ENCODE measurements around the gene TMEM151B.

TMEM151B gene

GRCh38 chr6:44253307-44254101, 16.7 kb upstream of the TMEM151B start:
- no peaks in the 10 kb centered on the region for H3K27me3 Mint-ChIP-seq
- H3K4me1 Mint-ChIP-seq = peaks cover 84% of the 10 kb centered on the region
- DNase-seq (peak; percentile 74), ATAC-seq (no peak)
- peak overlapping the region; percentile 83 for H3K27ac Mint-ChIP-seq
- H3K9me3 Mint-ChIP-seq = no peaks in the 10 kb centered on the region
- peaks cover 73% of the 10 kb centered on the region for H3K36me3 Mint-ChIP-seq (ENCODE audit: low read depth)
- peak overlapping the region; percentile 100 for H3K4me3 Mint-ChIP-seq

- H3K4me3 Mint-ChIP-seq = peak overlapping the region; percentile 87
- H3K36me3 Mint-ChIP-seq (ENCODE audit: low read depth) = peaks cover 69% of the 10 kb centered on the region
- no peaks in the 10 kb centered on the region for H3K27me3 Mint-ChIP-seq
- H3K9me3 Mint-ChIP-seq = no peaks in the 10 kb centered on the region
- H3K27ac Mint-ChIP-seq = peak overlapping the region; percentile 89
- H3K4me1 Mint-ChIP-seq = peaks cover 81% of the 10 kb centered on the region
- peak; percentile 45 for DNase-seq
- peak; percentile 7 for ATAC-seq
Observed at GRCh38 chr6:44254191-44255104, 15.8 kb upstream of the TMEM151B start.

- Mint-ChIP-seq H3K9me3 (no peaks in the 10 kb centered on the region), H3K4me1 (peaks cover 75% of the 10 kb centered on the region), H3K4me3 (peak overlapping the region; percentile 87), H3K27me3 (no peaks in the 10 kb centered on the region), H3K36me3 (ENCODE audit: low read depth) (peaks cover 67% of the 10 kb centered on the region), H3K27ac (peak overlapping the region; percentile 89)
- ATAC-seq (peak; percentile 7), DNase-seq (peak; percentile 55)
Observed at GRCh38 chr6:44255105-44255808, 15.0 kb upstream of the TMEM151B start.

GRCh38 chr6:44255871-44256774, 14.1 kb upstream of the TMEM151B start:
- ATAC-seq (peak; percentile 16), DNase-seq (no peak)
- no peaks in the 10 kb centered on the region for H3K27me3 Mint-ChIP-seq
- H3K4me3 Mint-ChIP-seq = peak overlapping the region; percentile 87
- H3K36me3 Mint-ChIP-seq (ENCODE audit: low read depth) = peaks cover 63% of the 10 kb centered on the region
- H3K27ac Mint-ChIP-seq = peak overlapping the region; percentile 89
- peaks cover 73% of the 10 kb centered on the region for H3K4me1 Mint-ChIP-seq
- H3K9me3 Mint-ChIP-seq = no peaks in the 10 kb centered on the region

- ATAC-seq (peak; percentile 2), DNase-seq (no peak)
- peaks cover 71% of the 10 kb centered on the region for H3K4me1 Mint-ChIP-seq
- peak overlapping the region; percentile 89 for H3K27ac Mint-ChIP-seq
- no peaks in the 10 kb centered on the region for H3K9me3 Mint-ChIP-seq
- no peaks in the 10 kb centered on the region for H3K27me3 Mint-ChIP-seq
- H3K4me3 Mint-ChIP-seq = peak overlapping the region; percentile 87
- H3K36me3 Mint-ChIP-seq (ENCODE audit: low read depth) = peaks cover 59% of the 10 kb centered on the region
Observed at GRCh38 chr6:44256775-44257024, 13.6 kb upstream of the TMEM151B start.

GRCh38 chr6:44257025-44257752, 13.1 kb upstream of the TMEM151B start, which contains the start of gene SLC35B2:
Gene SLC35B2 (minus strand): TSS chr6:44257528. CDS start chr6:44257410, 118 bp downstream.
- peaks cover 71% of the 10 kb centered on the region for H3K4me1 Mint-ChIP-seq
- no peaks in the 10 kb centered on the region for H3K9me3 Mint-ChIP-seq
- peak within 1 kb of the TSS; percentile 94 for H3K27ac Mint-ChIP-seq
- ATAC-seq = peak; percentile 50
- H3K36me3 Mint-ChIP-seq (ENCODE audit: low read depth) = peaks cover 54% of the 10 kb centered on the region
- no peaks in the 10 kb centered on the region for H3K27me3 Mint-ChIP-seq
- peak within 1 kb of the TSS; percentile 87 for H3K4me3 Mint-ChIP-seq
- peak; percentile 76 for DNase-seq

GRCh38 chr6:44257753-44258324, 12.4 kb upstream of the TMEM151B start:
- ATAC-seq = peak; percentile 0
- DNase-seq = peak; percentile 42
- Mint-ChIP-seq H3K27ac (peak overlapping the region; percentile 94), H3K4me1 (peaks cover 74% of the 10 kb centered on the region), H3K9me3 (no peaks in the 10 kb centered on the region), H3K4me3 (peak overlapping the region; percentile 81), H3K27me3 (no peaks in the 10 kb centered on the region), H3K36me3 (ENCODE audit: low read depth) (peaks cover 51% of the 10 kb centered on the region)

- Mint-ChIP-seq H3K9me3 (no peaks in the 10 kb centered on the region), H3K4me1 (peaks cover 74% of the 10 kb centered on the region), H3K27me3 (no peaks in the 10 kb centered on the region), H3K4me3 (peak overlapping the region; percentile 81), H3K27ac (peak overlapping the region; percentile 94), H3K36me3 (ENCODE audit: low read depth) (peaks cover 45% of the 10 kb centered on the region)
- no peak for ATAC-seq
- DNase-seq = no peak
Observed at GRCh38 chr6:44258325-44258863, 11.9 kb upstream of the TMEM151B start.

GRCh38 chr6:44258921-44259320, 11.3 kb upstream of the TMEM151B start:
- no peak for ATAC-seq
- no peaks in the 10 kb centered on the region for H3K9me3 Mint-ChIP-seq
- DNase-seq = no peak
- no peak overlapping the region for H3K4me3 Mint-ChIP-seq
- H3K36me3 Mint-ChIP-seq (ENCODE audit: low read depth) = peaks cover 40% of the 10 kb centered on the region
- no peaks in the 10 kb centered on the region for H3K27me3 Mint-ChIP-seq
- H3K27ac Mint-ChIP-seq = peak overlapping the region; percentile 94
- H3K4me1 Mint-ChIP-seq = peaks cover 73% of the 10 kb centered on the region

GRCh38 chr6:44260011-44260410, 10.2 kb upstream of the TMEM151B start:
- peak overlapping the region; percentile 57 for H3K27ac Mint-ChIP-seq
- no peak overlapping the region for H3K4me3 Mint-ChIP-seq
- H3K27me3 Mint-ChIP-seq = no peaks in the 10 kb centered on the region
- H3K9me3 Mint-ChIP-seq = no peaks in the 10 kb centered on the region
- DNase-seq (no peak), ATAC-seq (no peak)
- H3K4me1 Mint-ChIP-seq = peaks cover 71% of the 10 kb centered on the region
- H3K36me3 Mint-ChIP-seq (ENCODE audit: low read depth) = peaks cover 34% of the 10 kb centered on the region

- Mint-ChIP-seq H3K27me3 (no peaks in the 10 kb centered on the region), H3K4me1 (peaks cover 67% of the 10 kb centered on the region), H3K9me3 (no peaks in the 10 kb centered on the region), H3K27ac (peak overlapping the region; percentile 57), H3K36me3 (ENCODE audit: low read depth) (peaks cover 33% of the 10 kb centered on the region), H3K4me3 (peak overlapping the region; percentile 4)
- ATAC-seq = no peak
- no peak for DNase-seq
Observed at GRCh38 chr6:44260451-44261297, 9.6 kb upstream of the TMEM151B start.

- H3K36me3 Mint-ChIP-seq (ENCODE audit: low read depth) = peaks cover 31% of the 10 kb centered on the region
- H3K27ac Mint-ChIP-seq = peak overlapping the region; percentile 94
- H3K9me3 Mint-ChIP-seq = no peaks in the 10 kb centered on the region
- ATAC-seq (no peak), DNase-seq (no peak)
- H3K4me3 Mint-ChIP-seq = peak overlapping the region; percentile 4
- H3K27me3 Mint-ChIP-seq = no peaks in the 10 kb centered on the region
- peaks cover 67% of the 10 kb centered on the region for H3K4me1 Mint-ChIP-seq
Observed at GRCh38 chr6:44261581-44261980, 8.7 kb upstream of the TMEM151B start.
